ENCODE results near the gene SPATA16. TPM values are rescaled to one million over a fixed set of nuclear protein-coding genes. Genes with fewer than 3 reads are reported as not detected.
A peak's percentile ranks its signal among the peaks of the same experiment; 100 is the strongest.
"Not testable (repeated sequence)": the region's sequence is repeated elsewhere in the genome, so short reads cannot be mapped to it uniquely, and the experiment has no call there.

SPATA16 gene
- total RNA-seq, 1 experiment from 2014 or later, result not detected

DNA sequence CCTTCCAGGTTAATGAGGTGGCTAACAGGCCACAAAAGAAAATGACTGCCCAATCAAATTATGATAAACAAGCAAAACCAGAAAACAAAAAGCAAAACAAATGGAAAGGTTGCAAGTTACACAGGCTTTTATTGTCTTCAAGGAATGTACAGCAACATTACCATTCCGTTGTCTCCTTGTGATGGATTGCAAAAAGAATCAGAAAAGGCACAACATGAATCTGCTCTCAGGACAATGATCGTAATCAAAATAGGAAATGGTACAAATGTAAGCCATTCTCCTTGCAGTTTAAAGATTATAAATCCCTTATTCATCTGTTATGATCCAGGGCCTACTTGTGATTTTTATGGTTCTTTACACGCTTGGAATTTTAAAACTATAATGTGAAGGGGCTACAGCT, 264.7 kb downstream of the SPATA16 start:
- DNase-seq (ENCODE audit: low read depth), result no peak

DNA sequence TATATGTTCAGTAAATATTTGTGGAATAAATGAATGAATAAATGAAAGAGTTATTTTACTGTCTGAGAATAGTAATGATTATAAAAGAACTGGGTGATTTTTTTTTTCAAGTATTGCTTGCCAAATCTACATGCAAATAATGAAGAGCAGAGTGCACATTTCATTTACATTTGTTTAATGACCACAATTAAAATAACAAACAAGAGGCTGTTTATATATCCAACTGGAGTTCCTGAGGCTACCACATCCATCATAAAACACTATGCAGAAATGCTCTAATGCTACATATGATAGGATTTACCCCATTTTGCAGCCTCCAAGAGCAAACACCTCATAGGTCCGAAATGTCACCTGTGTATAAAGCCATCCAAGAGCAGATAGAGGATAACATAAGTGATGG, 266.0 kb downstream of the SPATA16 start:
- DNase-seq (ENCODE audit: low read depth), result no peak

DNA sequence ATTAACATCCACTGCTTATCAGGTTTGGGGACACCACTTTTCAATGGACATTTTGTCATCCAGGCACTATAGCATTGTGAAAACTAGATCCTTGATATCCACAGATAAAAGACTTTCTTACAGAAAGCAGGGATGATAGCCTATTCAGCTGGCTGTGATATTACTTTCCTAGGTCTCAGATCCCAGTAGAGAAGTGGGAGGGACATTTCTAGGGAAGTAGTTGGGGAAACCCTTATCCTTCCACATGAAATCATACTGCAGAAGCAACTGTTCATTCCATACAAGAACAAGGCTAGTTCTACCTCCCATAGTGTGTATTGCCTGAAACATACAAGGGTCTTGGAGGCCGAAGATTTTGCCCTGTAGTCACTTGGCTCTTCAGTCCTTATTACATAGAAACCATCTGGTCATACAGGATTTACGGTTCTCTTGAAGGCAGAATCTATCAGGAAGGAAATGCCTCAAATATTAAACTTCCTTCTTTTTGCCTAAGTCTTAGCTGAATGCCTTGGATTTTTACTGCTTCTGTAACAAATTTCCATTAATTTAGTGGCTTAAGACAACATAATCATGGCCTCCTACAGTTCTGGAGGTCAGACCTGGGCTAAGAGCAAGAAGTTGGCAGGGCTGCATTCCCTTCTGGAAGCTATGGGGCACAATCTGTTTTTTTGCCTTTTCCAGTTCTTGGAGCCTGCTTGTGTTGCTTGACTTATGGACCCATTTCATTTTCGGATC, 271.1 kb downstream of the SPATA16 start:
- DNase-seq (ENCODE audit: low read depth), result no peak

DNA sequence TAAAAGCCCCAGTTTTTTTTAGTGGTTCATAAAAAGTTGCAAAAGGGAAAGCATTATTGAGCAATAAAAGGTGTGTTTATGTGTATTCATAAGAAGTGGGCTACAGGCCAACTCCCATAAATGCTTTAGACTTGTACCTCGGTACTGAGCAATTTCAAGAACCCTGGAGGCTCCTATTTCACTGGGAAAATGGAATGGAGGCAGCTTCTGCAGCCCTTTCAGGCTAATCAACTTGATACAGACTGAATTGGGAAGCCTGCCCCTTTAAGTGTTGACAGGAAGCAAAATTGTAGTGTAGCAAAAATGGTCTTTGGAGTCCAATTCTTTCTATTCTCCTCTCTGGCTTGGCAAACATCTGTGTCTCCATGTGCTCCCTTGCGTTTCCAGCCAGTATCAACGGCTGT, 271.7 kb downstream of the SPATA16 start:
- peak; percentile 55 for DNase-seq (ENCODE audit: low read depth)

DNA sequence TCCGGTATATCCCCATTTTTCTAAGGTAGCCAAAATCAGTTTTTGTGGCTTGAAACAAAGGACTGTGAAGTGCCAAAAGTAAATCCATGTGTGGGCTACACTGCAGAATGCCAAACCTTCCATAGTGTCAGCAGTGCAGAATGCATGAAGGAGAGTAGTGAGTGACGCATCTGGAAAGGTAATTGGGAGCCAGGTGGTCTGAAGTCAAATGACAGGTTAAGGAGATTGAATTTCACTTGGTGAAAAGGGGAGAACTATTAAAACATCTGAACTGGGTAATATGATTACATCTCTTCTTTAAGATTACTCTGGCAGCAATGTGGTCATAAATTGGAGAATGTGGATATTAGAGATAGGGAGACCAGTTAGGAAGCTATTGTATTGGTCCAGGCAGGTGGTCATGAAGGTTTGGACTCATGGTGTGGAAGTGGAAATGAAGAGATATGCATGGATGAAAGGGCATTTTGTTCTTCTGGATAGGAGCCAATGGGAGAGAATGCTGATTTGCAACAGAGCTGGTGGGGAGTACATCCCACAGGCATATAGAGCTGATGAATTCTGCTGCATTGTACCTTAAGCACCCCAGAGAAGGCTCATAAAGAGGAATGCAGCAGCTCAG, 272.3 kb downstream of the SPATA16 start:
- DNase-seq (ENCODE audit: low read depth), result no peak

DNA sequence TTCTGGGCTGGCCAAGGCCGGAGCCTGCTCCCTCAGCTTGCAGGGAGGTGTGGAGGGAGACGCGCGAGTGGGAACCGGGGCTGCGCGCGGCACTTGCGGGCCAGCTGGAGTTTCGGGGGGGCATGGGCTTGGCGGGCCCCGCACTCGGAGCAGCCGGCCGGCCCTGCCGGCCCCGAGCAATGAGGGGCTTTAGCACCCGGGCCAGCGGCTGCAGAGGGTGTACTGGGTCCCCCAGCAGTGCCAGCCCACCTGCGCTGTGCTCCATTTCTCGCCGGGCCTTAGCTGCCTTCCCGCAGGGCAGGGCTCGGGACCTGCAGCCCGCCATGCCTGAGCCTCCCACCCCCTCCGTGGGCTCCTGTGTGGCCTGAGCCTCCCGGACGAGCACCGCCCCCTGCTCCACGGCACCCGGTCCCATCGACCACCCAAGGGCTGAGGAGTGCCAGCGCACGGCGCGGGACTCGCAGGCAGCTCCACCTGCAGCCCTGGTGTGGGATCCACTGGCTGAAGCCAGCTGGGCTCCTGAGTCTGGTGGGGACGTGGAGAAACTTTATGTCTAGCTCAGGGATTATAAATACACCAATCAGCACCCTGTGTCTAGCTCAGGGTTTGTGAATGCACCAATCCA, 274.2 kb downstream of the SPATA16 start:
- DNase-seq (ENCODE audit: low read depth), result not testable (repeated sequence)

DNA sequence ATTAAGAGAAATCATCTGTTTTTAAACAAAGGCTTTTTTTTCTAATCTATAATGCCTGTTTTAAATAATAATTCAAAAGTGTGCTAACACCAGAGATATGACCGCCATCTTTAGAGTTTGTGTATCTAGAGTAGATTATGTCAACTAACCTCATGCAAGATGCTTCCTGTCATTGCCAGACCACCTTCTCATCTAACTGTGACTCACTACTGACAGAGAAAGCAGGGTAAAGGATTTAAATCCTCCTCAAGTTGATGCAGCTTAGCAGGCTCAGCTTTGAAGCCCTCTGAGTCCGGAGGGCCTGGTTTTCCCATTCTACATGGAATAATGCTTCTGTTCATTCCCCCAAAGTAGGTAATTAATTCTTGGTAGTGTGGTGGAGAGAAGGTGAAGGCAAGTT, 282.0 kb downstream of the SPATA16 start:
- peak; percentile 45 for DNase-seq (ENCODE audit: low read depth)

DNA sequence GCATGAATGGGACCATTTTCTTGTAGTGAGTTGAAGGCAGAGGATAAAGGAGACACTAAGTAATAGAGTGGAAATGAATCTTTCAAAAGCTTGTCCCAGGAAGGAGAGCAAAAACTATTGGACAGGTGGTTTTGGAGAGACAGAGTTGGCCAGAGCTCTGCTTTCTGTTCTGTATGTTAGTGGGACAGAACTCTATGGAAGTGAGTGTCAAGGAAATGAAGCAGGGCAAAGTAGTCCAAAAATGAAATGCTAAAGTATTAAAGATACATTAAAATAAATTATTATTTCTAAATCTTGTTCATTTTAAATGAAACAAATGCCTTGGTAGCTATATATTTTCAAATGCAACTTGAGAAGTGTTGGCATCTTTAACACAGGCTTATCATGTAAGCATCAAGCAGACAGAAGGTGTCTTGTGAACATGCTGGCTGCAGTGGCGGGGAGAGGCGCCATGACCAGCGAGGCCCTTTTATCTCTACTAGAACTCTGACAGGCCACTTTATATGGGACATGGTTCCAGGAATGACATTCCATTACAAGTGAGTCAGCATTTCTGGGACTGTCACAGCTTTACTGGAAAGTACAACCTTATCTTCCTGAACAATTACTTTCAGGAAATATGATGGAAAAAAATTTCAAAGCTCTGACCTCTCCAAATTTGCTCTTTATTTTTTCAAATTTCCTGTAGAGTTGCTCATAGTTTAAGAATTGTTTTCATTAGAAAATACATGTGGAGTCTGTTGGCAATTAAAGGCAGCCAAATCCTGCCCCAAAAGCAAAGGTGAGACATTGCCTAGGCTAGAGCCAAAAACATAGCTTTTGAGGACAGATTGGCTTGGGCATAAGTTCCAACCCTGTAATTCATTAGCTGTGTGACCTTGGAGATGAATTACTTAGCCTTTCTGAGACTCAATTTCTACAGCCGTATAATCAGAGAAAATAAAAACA, 284.0 kb downstream of the SPATA16 start:
- DNase-seq (ENCODE audit: low read depth), result peak; percentile 78

DNA sequence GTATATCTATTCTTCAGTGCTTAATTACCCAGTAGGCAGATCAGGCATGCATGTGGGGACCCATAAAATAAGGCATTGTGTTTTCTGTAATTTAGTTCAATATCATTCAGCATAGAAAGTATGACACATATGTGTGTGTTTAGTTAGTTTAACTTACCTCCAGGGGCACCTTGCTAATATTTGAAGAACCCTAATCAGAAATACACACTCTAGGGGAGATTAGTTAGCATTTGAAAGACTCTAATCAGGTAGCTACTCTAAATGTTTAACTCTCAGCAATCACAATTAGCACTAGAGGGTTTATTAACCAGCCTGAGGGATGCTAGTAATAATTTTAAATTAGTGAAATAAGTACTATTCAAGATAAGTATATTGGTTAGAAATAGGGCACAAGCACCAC, 286.0 kb downstream of the SPATA16 start:
- DNase-seq (ENCODE audit: low read depth), result no peak

DNA sequence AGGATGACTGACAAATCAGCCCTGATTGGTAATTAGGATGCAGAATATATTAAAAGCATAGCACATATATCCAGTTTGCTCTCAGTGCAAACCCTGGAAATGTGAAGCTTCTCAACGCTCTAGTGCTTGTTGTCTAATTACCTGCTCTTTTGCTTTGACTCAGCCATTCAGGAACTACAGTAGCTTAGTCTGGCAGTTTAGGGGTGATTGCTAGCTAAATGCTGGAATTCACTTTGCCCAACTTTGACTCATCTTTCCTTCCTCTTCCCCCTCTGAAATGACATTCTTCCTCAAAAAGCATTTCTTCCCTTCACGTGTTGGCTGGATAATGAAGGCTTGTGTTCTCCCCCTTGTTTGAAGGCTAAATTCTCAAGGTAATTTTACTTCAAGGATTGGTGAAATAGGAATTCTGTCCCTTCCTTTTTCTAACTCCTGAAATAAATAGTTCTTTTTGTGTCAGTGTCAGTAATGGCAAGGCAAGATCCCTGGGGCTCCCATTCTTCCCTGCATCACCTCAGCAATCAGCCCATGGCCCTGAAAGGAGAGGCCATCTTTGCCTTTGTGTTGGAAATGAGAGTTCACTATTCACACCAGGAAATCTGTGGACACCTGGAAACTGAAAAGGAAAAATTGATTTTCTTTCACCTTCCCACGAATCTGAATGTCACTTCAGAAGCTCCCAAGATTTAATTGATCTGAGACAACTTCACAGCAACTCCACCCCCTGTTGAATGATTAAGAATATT, 286.9 kb downstream of the SPATA16 start:
- peak; percentile 43 for DNase-seq (ENCODE audit: low read depth)

DNA sequence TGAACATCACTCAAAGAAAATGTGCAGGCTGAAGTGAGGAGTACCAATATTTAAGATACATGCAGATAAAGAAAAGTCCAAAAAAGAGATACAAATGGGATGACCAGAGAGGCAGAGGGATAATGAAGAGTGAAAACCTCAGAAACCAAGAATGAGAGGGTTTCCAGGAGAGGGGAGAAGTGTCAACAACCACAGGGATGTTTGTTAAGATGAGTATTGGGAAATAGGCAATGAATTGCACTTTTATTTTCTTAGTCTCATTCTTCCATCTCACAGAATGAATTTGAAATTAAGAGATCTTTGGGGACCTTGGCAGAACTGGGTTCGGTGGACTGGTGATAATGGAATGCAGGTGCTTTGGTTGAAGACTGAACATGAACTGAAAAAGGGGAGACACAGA, 288.0 kb downstream of the SPATA16 start:
- no peak for DNase-seq (ENCODE audit: low read depth)

DNA sequence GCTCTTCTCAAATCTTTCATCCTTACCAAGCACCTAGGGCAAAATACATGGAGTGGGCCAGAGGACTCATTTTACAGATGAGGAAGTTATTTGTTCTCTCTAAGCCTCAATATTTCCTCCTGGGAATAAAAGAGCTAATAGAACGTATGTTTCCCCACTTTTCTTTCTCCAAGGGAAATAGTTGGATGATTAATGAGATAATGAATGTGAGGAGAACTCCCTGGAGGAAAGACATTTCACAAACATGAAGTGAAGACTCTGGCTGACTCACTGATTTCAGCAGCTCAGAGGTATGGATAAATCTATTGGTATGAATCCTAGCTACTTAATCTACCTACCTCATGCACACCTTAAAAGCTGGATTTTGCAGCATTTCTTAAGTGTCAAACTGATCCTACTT, 292.1 kb downstream of the SPATA16 start:
- DNase-seq (ENCODE audit: low read depth), result peak; percentile 65

DNA sequence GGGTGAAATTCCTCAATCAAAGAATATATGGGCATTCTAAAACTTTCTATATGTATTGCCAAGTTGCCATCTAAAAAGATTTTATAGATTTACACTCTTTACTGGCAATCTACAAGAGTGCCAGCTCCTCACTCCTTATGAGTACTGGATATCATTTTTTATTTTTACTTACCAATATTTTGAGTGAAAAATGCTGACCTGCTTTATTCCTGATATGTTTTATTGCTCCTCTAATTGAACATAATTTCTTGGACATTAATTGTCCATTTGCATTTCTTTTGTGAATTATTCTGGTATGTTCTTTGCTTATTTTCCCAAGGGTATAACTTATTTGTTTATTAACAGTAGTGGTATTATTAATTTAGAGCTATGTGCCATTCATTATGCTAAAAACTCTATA, 293.7 kb downstream of the SPATA16 start:
- no peak for DNase-seq (ENCODE audit: low read depth)

DNA sequence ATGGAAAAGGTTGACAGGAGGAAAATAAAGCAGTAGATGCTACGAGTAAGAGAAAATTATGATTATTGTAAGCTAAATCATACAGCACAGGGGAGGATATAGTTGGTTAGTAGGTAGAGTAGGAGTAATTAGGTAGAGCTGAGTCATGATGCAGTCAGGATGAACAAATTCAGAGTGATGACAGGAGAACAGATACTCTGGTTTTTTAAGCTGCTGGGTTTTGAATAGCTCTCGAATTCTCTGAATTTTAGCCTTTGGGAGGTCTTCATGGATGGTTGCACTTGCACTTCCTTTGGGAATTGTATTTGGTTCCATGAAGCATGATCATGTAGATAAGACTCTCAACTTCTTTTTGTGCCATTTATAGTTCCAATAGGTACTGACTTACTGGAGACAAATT, 294.3 kb downstream of the SPATA16 start:
- DNase-seq (ENCODE audit: low read depth), result peak; percentile 84

DNA sequence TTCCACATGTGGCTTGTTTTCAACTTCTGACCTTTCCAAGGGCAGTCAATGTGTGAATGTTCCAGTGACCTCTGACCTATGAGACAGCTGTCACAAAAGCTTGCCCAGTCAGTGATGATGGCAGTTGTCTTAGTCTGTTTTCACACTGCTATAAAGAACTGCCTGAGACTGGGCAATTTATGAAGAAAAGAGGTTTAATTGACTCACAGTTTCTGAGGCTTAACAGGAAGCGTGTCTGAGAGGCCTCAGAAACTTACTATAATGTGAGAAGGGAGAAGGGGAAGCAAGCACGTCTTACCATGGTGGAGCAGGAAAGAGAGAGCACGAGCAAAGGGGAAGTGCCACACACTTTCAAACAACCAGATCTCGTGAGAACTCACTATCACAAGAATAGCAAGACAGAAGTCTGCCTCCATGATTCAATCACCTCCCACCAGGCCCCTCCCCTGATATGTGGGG, 294.9 kb downstream of the SPATA16 start:
- DNase-seq (ENCODE audit: low read depth), result peak; percentile 43

DNA sequence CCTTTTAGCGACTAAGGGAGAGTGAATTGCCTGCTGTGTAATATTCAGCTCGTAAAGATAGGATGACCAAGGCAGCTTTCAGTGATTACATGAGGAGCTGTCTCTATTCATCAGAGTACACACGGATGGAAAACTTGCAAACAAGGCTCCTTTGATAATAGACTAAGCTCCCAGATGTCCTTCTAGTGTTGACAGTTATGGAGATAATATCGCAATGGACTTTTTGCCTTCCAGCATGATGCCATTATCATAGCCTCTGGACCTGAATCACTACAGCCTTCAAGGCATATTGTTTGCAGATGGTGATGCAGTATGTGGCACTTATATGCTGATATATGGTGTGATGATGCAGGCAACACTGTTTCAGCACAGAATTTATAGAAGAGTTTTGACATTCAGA, 296.6 kb downstream of the SPATA16 start:
- DNase-seq (ENCODE audit: low read depth), result no peak

DNA sequence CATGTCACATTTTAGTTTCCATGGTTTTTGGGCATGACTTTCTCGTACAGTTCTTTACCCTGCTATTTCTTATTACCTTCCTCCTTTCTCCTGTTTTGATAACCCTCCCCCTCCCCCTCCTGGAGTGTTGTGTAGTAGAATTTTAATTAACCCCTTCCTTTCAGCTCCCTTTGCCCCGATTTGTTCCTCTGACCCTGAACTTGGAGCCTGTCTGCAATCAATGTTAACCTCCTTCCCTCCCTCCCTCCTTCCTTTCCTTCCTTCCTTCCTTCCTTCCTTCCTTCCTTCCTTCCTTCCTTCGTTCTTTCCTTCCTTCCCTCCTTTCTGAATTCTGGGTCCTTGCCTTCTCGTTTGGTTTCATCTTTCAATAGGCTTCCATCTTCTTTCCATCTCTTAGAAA, 300.1 kb downstream of the SPATA16 start:
- DNase-seq (ENCODE audit: low read depth), result no peak

DNA sequence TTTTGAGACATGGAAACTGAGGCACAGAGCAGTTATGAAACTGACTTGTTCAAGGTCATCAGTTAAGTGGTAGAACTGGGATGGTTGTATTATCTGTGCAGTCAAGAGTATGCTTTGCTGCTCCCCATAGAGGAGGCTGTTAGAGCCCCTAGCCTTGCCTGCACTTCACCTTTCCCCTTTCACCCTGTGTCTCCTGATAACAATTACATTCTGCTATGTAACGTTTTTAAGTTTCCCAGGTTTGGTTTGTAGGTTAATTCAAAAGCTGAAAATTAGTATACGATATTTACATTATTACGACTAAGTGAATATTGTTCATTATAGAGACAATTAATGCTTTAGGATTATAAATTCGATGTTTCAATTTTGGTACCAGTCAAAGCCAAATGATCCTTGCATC, 300.6 kb downstream of the SPATA16 start:
- no peak for DNase-seq (ENCODE audit: low read depth)

DNA sequence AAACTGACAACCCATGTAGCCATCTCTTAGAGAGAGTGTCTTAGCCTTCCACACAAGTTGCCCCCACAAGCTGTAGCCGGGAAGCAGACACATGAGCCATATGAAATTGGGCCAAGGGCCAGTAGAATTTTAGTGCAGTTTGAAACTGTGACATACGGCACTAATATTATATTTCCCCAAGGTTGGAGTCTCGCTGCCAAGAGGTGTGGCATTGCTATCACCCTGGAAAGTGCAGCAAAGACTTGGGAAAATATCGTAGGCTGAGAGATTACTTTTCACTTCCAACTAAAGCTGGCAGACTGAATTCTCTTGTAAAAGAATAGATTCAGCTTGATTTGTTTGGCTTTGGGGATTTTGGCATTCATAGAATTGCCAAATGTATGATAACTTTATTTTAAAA, 301.4 kb downstream of the SPATA16 start:
- DNase-seq (ENCODE audit: low read depth), result no peak
